GM21360 (cell line): ENCODE measurements around the gene NUP42.
"Not testable (repeated sequence)": the region's sequence is repeated elsewhere in the genome, so short reads cannot be mapped to it uniquely, and the experiment has no call there.

Experiments
- ATAC-seq: cut with Tn5 transposase; IDR thresholded peaks from one replicate; pipeline ENCODE4 v1.9.1; 2021; ENCODE audit warnings: mild to moderate bottlenecking, moderate library complexity; ENCODE audit not compliant: unreplicated experiment

The NUP42 gene

GRCh38 chr7:23200331-23200730, 18.5 kb downstream of the NUP42 start:
- ATAC-seq: no peak

GRCh38 chr7:23204241-23204640, 22.4 kb downstream of the NUP42 start:
- ATAC-seq: no peak

GRCh38 chr7:23205577-23205908, 23.7 kb downstream of the NUP42 start:
- ATAC-seq: no peak

- ATAC-seq: no peak
Observed at GRCh38 chr7:23205909-23206767, 24.3 kb downstream of the NUP42 start.

- no peak for ATAC-seq
Observed at GRCh38 chr7:23207021-23207420, 25.2 kb downstream of the NUP42 start.

- ATAC-seq: no peak
Observed at GRCh38 chr7:23207884-23208283, 26.0 kb downstream of the NUP42 start.

GRCh38 chr7:23208316-23208715, 26.5 kb downstream of the NUP42 start:
- no peak for ATAC-seq

GRCh38 chr7:23210506-23210905, 28.7 kb downstream of the NUP42 start:
- no peak for ATAC-seq

GRCh38 chr7:23211589-23211988, 29.7 kb downstream of the NUP42 start:
- no peak for ATAC-seq

GRCh38 chr7:23212395-23212794, 30.5 kb downstream of the NUP42 start:
- ATAC-seq: no peak

GRCh38 chr7:23212841-23213240, 31.0 kb downstream of the NUP42 start:
- no peak for ATAC-seq

- ATAC-seq: no peak
Observed at GRCh38 chr7:23213755-23214154, 31.9 kb downstream of the NUP42 start.

GRCh38 chr7:23214423-23214822, 32.6 kb downstream of the NUP42 start:
- no peak for ATAC-seq

- ATAC-seq: no peak
Observed at GRCh38 chr7:23214938-23215337, 33.1 kb downstream of the NUP42 start.

GRCh38 chr7:23216021-23216420, 34.2 kb downstream of the NUP42 start:
- ATAC-seq: no peak

GRCh38 chr7:23218196-23218595, 36.3 kb downstream of the NUP42 start:
- ATAC-seq: no peak

- no peak for ATAC-seq
Observed at GRCh38 chr7:23220690-23221305, 39.0 kb downstream of the NUP42 start.

- ATAC-seq: no peak
Observed at GRCh38 chr7:23222439-23223030, 40.7 kb downstream of the NUP42 start.

- ATAC-seq: not testable (repeated sequence)
Observed at GRCh38 chr7:23224364-23224763, 42.5 kb downstream of the NUP42 start.

GRCh38 chr7:23226844-23227450, 45.1 kb downstream of the NUP42 start:
- ATAC-seq: no peak

GRCh38 chr7:23228412-23228811, 46.6 kb downstream of the NUP42 start:
- ATAC-seq: no peak

GRCh38 chr7:23230641-23231101, 48.8 kb downstream of the NUP42 start:
- no peak for ATAC-seq
